ENCODE data around the gene SPAG16. TPM values are rescaled to one million over a fixed set of nuclear protein-coding genes. Genes with fewer than 3 reads are reported as not detected.

SPAG16 gene
- total RNA-seq, 1 experiment from 2014 or later, result 17.3 TPM

- no peak overlapping the region for H2BK20ac ChIP-seq (ENCODE audit: low read depth, low read length, poor library complexity, severe bottlenecking)
- H4K91ac ChIP-seq (ENCODE audit: insufficient read length, low read depth, low read length), result no peak overlapping the region
- H3K79me1 ChIP-seq (ENCODE audit: insufficient read depth, low read depth, low read length, poor library complexity, severe bottlenecking), result no peaks in the 10 kb centered on the region
- H2BK120ac ChIP-seq (ENCODE audit: low read depth, low read length, poor library complexity, severe bottlenecking), result no peak overlapping the region
- no peak overlapping the region for H3K23ac ChIP-seq (ENCODE audit: insufficient read length, low read depth, low read length)
- no peaks in the 10 kb centered on the region for H3K27me3 ChIP-seq (ENCODE audit: insufficient read depth, low read length)
- Mint-ChIP-seq H3K9me3 (no peaks in the 10 kb centered on the region), H3K27me3 (ENCODE audit: low read depth) (no peaks in the 10 kb centered on the region), H3K36me3 (ENCODE audit: insufficient read depth in 1 of 3, low read depth in 3 of 3) (no peaks in the 10 kb centered on the region), H3K4me1 (peaks cover 20 to 23% of the 10 kb centered on the region in 2 experiments), H3K4me3 (no peak overlapping the region), H3K27ac (no peak overlapping the region)
- H3T11ph ChIP-seq (ENCODE audit: low read length), result no peak overlapping the region
- H3K27ac ChIP-seq (ENCODE audit: insufficient read length, low read depth, low read length), result no peak overlapping the region
- WGBS (ENCODE audit: extremely low coverage, insufficient read length, low lambda C conversion rate), result no CpG with 5 or more reads among the region's 2 CpGs
- H2BK12ac ChIP-seq (ENCODE audit: insufficient read length, low read depth, low read length), result no peak overlapping the region
- no peak overlapping the region for H2BK5ac ChIP-seq (ENCODE audit: insufficient read length, low read length)
- H3K9ac ChIP-seq (ENCODE audit: extremely low read depth, insufficient read length, low read length), result no peak overlapping the region
- H3K23me2 ChIP-seq (ENCODE audit: insufficient read length, low read depth, low read length, poor library complexity, severe bottlenecking), result no peaks in the 10 kb centered on the region
- H3K79me2 ChIP-seq (ENCODE audit: insufficient read depth, low read length), result no peaks in the 10 kb centered on the region
- H2AFZ ChIP-seq (ENCODE audit: low read length), result no peak overlapping the region
- no peak overlapping the region for H2BK15ac ChIP-seq (ENCODE audit: low read depth, low read length)
- 0 out of 2 replicates have a peak, but pooled peaks cover 2% of the 10 kb centered on the region for H3K4me1 ChIP-seq (ENCODE audit: insufficient read depth, low read length)
- DNase-seq, result no peak
- H2AK5ac ChIP-seq (ENCODE audit: insufficient read length, low read length), result no peak overlapping the region
- no peak overlapping the region for H3K4me2 ChIP-seq (ENCODE audit: insufficient read depth, insufficient read length, low read length)
- no peak overlapping the region for H3K18ac ChIP-seq (ENCODE audit: insufficient read length, low read depth, low read length)
- no peak for TF ChIP-seq CTCF (conservative IDR thresholded peaks at IDR 0.05)
- H3K4ac ChIP-seq (ENCODE audit: low read depth, low read length), result no peak overlapping the region
- H3K14ac ChIP-seq (ENCODE audit: insufficient read depth, low read length), result no peak overlapping the region
- H3K56ac ChIP-seq (ENCODE audit: insufficient read length, low read depth, low read length), result no peak overlapping the region
- no peaks in the 10 kb centered on the region for H4K20me1 ChIP-seq (ENCODE audit: control insufficient read depth, insufficient read depth, insufficient read length)
- H4K8ac ChIP-seq (replicated peaks; ENCODE audit: insufficient read length, low read depth, low read length), result no peak overlapping the region
- no peak overlapping the region for H4K5ac ChIP-seq (ENCODE audit: insufficient read length, low read depth, low read length)
- H3K9me3 ChIP-seq (ENCODE audit: control insufficient read depth, low read depth, low read length), result no peaks in the 10 kb centered on the region
Measured at GRCh38 chr2:213237787-213238186, 46.5 kb upstream of the SPAG16 start.

Measured in H9 (cell line).